Keratinocyte (primary cell): ENCODE measurements around the gene TM4SF5. TPM values are rescaled to one million over a fixed set of nuclear protein-coding genes. Genes with fewer than 3 reads are reported as not detected.

Experiments used
- DNase-seq: peaks from one replicate; pipeline ENCODE4 v3.0.0-alpha.2; 2011; ENCODE audit warnings: low read depth, missing footprints, low spot score
- FAIRE-seq: peaks from 2 replicates; lab custom pipeline; 2011; peaks lifted over from hg19 to GRCh38; lab: Jason Lieb, UNC
- H2AFZ ChIP-seq: 2 replicates; pipeline ENCODE4 v1.6.0; 2012; ENCODE audit warnings: low read length, control low read depth, inconsistent platforms; ENCODE audit not compliant: control insufficient read depth
- H3K27ac ChIP-seq: 2 replicates; pipeline ENCODE4 v1.5.1; 2011; ENCODE audit warnings: low read length; ENCODE audit not compliant: control insufficient read depth, insufficient read depth
- H3K27me3 ChIP-seq: 3 replicates; pipeline ENCODE4 v1.6.0; 2011; ENCODE audit warnings: low read length; ENCODE audit not compliant: control insufficient read depth, insufficient read depth; ENCODE audit errors: extremely low read depth
- H3K36me3 ChIP-seq, 2 experiments: 2 replicates in 1 of 2; 3 replicates in 1 of 2; pipeline ENCODE4 v1.5.1; 2011; ENCODE audit warnings: low read length in 2 of 2, mild to moderate bottlenecking in 1 of 2; ENCODE audit not compliant: control insufficient read depth in 2 of 2, insufficient read depth in 2 of 2; ENCODE audit errors: extremely low read depth in 1 of 2
- H3K4me1 ChIP-seq: 3 replicates; pipeline ENCODE4 v1.5.1; 2011; ENCODE audit warnings: low read length; ENCODE audit not compliant: control insufficient read depth, insufficient read depth; ENCODE audit errors: extremely low read depth
- H3K4me2 ChIP-seq: 3 replicates; pipeline ENCODE4 v1.6.0; 2011; ENCODE audit warnings: low read depth, low read length; ENCODE audit not compliant: control insufficient read depth, insufficient read depth; ENCODE audit errors: extremely low read depth
- H3K4me3 ChIP-seq, 3 experiments: fragments of 200-600 bp in 1 of 3; sonication (generic) in 1 of 3; 2 replicates in 2 of 3; 3 replicates in 1 of 3; pipeline ENCODE4 v1.5.1; 2011 to 2016; ENCODE audit warnings: low read length in 3 of 3, mild to moderate bottlenecking in 3 of 3, control low read depth in 2 of 3, inconsistent platforms in 1 of 3, low read depth in 1 of 3, mixed read lengths in 1 of 3, mixed run types in 1 of 3, moderate library complexity in 1 of 3; ENCODE audit not compliant: control insufficient read depth in 2 of 3, insufficient read depth in 2 of 3; ENCODE audit errors: extremely low read depth in 1 of 3
- H3K79me2 ChIP-seq: 2 replicates; pipeline ENCODE4 v1.6.0; 2012; ENCODE audit warnings: low read length; ENCODE audit not compliant: control insufficient read depth, insufficient read depth
- H3K9ac ChIP-seq: 3 replicates; pipeline ENCODE4 v1.6.0; 2011; ENCODE audit warnings: low read length; ENCODE audit not compliant: control insufficient read depth, insufficient read depth; ENCODE audit errors: extremely low read depth
- H3K9me1 ChIP-seq: 3 replicates; pipeline ENCODE4 v1.6.0; 2011; ENCODE audit warnings: low read length; ENCODE audit not compliant: control insufficient read depth, insufficient read depth; ENCODE audit errors: extremely low read depth
- H3K9me3 ChIP-seq: 2 replicates; pipeline ENCODE4 v1.5.1; 2012; ENCODE audit warnings: low read depth, low read length; ENCODE audit not compliant: control insufficient read depth
- H4K20me1 ChIP-seq: 3 replicates; pipeline ENCODE4 v1.6.0; 2011; ENCODE audit warnings: low read length; ENCODE audit not compliant: control insufficient read depth, insufficient read depth; ENCODE audit errors: extremely low read depth
- CTCF ChIP-seq, 3 experiments: IDR thresholded peaks in 1 of 3; conservative IDR thresholded peaks in 1 of 3; optimal IDR thresholded peaks in 1 of 3; 2 replicates in 2 of 3; 3 replicates in 1 of 3; pipeline versions ENCODE3 to v1.5.1; 2011; ENCODE audit warnings: low read length in 3 of 3, mild to moderate bottlenecking in 3 of 3, moderate library complexity in 2 of 3, control low read depth in 1 of 3, inconsistent platforms in 1 of 3; ENCODE audit not compliant: insufficient read depth in 2 of 3; ENCODE audit errors: extremely low read depth in 1 of 3
- EZH2 ChIP-seq: IDR thresholded peaks from one replicate; pipeline ENCODE4 v1.6.1; 2012; ENCODE audit warnings: inconsistent platforms, mild to moderate bottlenecking, low read length, moderate library complexity
- dilution Hi-C: fragments of 300-500 bp; cut with MboI; formaldehyde crosslinking; loops from one replicate; pipeline ENCODE4 v1.7.0; 2020; ENCODE audit warnings: low sequenced_read_pairs; ENCODE audit not compliant: extremely low pct_ligation_motif_present
- polyA minus RNA-seq, 3 experiments: library from RNA; depleted of rRNA, polyadenylated mRNA; stranded (reverse); fragments of >200 nt; gene quantifications; 1 replicate in 1 of 3; 2 replicates in 1 of 3; 3 replicates in 1 of 3; pipeline ENCODE4 v1.2.3, GENCODE V29; 2011
- polyA plus RNA-seq, 5 experiments: library from polyadenylated mRNA; depleted of rRNA in 3 of 5; stranded (reverse) in 3 of 5; stranded (forward) in 1 of 5; unstranded in 1 of 5; fragments of >200 nt; gene quantifications; 1 replicate in 1 of 5; 2 replicates in 3 of 5; 3 replicates in 1 of 5; pipeline versions ENCODE4 v1.2.1 to v1.2.3, GENCODE V29; 2011 to 2012; ENCODE audit warnings: missing spikeins in 2 of 5, low read depth in 1 of 5, low replicate concordance in 1 of 5

TM4SF5 gene
- not detected in 3 replicates for polyA plus RNA-seq
- polyA plus RNA-seq (2011; ENCODE audit: low read depth), result not detected
- polyA plus RNA-seq (2011; cell fraction: cytosol; rRNA removed), result not detected in 2 replicates
- not detected in 2 replicates for polyA plus RNA-seq (2011; cell fraction: nucleus; rRNA removed)
- polyA plus RNA-seq (2012; ENCODE audit: low replicate concordance), result not detected in 2 replicates
- not detected in 3 replicates for polyA minus RNA-seq
- not detected for polyA minus RNA-seq (2011; cell fraction: cytosol; rRNA and poly(A)+ RNA removed)
- polyA minus RNA-seq (2011; cell fraction: nucleus; rRNA and poly(A)+ RNA removed), result not detected in 2 replicates

GRCh38 chr17:4771519-4772234 lies at the start of gene TM4SF5:
TM4SF5 (plus strand) TSS chr17:4771886; CDS start chr17:4771923, 37 bp downstream.
- H3K27ac ChIP-seq, result no peak within 1 kb of the TSS
- peak within 1 kb of the TSS; percentile 26 for H2AFZ ChIP-seq
- dilution Hi-C loops, result no loop called here
- no peak within 1 kb of the TSS for H3K4me2 ChIP-seq
- FAIRE-seq (no peak), DNase-seq (no peak)
- no peaks in the 10 kb centered on the region for H3K9me1 ChIP-seq
- TF ChIP-seq CTCF (optimal IDR thresholded peaks at IDR 0.05 in 1 of 3, IDR thresholded peaks at IDR 0.05 in 1 of 3, conservative IDR thresholded peaks at IDR 0.05 in 1 of 3; ENCODE audit: extremely low read depth in 1 of 3, insufficient read depth in 2 of 3, low read length in 3 of 3) (no peak), EZH2 (no peak)
- no peaks in the 10 kb centered on the region for H4K20me1 ChIP-seq
- H3K36me3 ChIP-seq, result no peaks in the 10 kb centered on the region
- H3K4me1 ChIP-seq, result no peaks in the 10 kb centered on the region
- H3K79me2 ChIP-seq, result no peaks in the 10 kb centered on the region
- H3K9ac ChIP-seq, result no peak within 1 kb of the TSS
- no peaks in the 10 kb centered on the region for H3K9me3 ChIP-seq
- peaks cover 13% of the 10 kb centered on the region for H3K27me3 ChIP-seq
- H3K4me3 ChIP-seq, result no peak within 1 kb of the TSS

- no peak overlapping the region for H3K9ac ChIP-seq
- no peaks in the 10 kb centered on the region for H3K27me3 ChIP-seq
- no peak overlapping the region for H2AFZ ChIP-seq
- H3K9me1 ChIP-seq, result no peaks in the 10 kb centered on the region
- no peak overlapping the region for H3K4me2 ChIP-seq
- H3K4me1 ChIP-seq, result no peaks in the 10 kb centered on the region
- H3K9me3 ChIP-seq, result no peaks in the 10 kb centered on the region
- no peaks in the 10 kb centered on the region for H4K20me1 ChIP-seq
- H3K4me3 ChIP-seq, result no peak overlapping the region
- DNase-seq, result no peak
- dilution Hi-C loops, result no loop called here
- H3K36me3 ChIP-seq, result no peaks in the 10 kb centered on the region
- no peak overlapping the region for H3K27ac ChIP-seq
- H3K79me2 ChIP-seq, result no peaks in the 10 kb centered on the region
- no peak for TF ChIP-seq EZH2
- TF ChIP-seq CTCF (optimal IDR thresholded peaks at IDR 0.05 in 1 of 3, IDR thresholded peaks at IDR 0.05 in 1 of 3, conservative IDR thresholded peaks at IDR 0.05 in 1 of 3; ENCODE audit: extremely low read depth in 1 of 3, insufficient read depth in 2 of 3, low read length in 3 of 3), result no peak
- no peak for FAIRE-seq
Measured at GRCh38 chr17:4722678-4723240, 48.9 kb upstream of the TM4SF5 start.
